H1 (cell line): ENCODE data around the gene TJP3. TPM values are rescaled to one million over a fixed set of nuclear protein-coding genes. Genes with fewer than 3 reads are reported as not detected.

Experiments
- CREB1 ChIP-seq: IDR thresholded peaks from 2 replicates; pipeline ENCODE4 v1.6.1; 2012; ENCODE audit warnings: inconsistent platforms
- POLR2A ChIP-seq, 2 experiments: IDR thresholded peaks; 1 replicate in 1 of 2; 2 replicates in 1 of 2; pipeline ENCODE4 v1.6.1; 2011; ENCODE audit warnings: low read depth in 2 of 2, low read length in 2 of 2, mild to moderate bottlenecking in 2 of 2; ENCODE audit errors: control extremely low read depth in 1 of 2
- polyA plus RNA-seq, 7 experiments: library from polyadenylated mRNA; depleted of rRNA in 3 of 7; stranded (reverse) in 5 of 7; unstranded in 2 of 7; fragments of >200 nt in 5 of 7; fragments of 200-250 nt in 2 of 7; gene quantifications; 1 replicate in 5 of 7; 2 replicates in 1 of 7; 4 replicates in 1 of 7; pipeline versions ENCODE4 v1.2.1 to v1.2.3, GENCODE V29; 2011 to 2013; ENCODE audit warnings: missing spikeins in 2 of 7, mixed read lengths in 2 of 7
- total RNA-seq: library from RNA; stranded (reverse); fragmentation: NEBNext Ultra II Directional; extraction: Animal tissue kit (Norgen Biotek cat#: 25700); gene quantifications from 2 replicates; pipeline ENCODE4 v1.2.1, GENCODE V29; 2021

The TJP3 gene
- total and polyA plus RNA-seq, 2 of the 8 experiments (the other 6 are each of a cell fraction or from before 2014, with no cell fraction given): 17.1 to 26.1 TPM

DNA sequence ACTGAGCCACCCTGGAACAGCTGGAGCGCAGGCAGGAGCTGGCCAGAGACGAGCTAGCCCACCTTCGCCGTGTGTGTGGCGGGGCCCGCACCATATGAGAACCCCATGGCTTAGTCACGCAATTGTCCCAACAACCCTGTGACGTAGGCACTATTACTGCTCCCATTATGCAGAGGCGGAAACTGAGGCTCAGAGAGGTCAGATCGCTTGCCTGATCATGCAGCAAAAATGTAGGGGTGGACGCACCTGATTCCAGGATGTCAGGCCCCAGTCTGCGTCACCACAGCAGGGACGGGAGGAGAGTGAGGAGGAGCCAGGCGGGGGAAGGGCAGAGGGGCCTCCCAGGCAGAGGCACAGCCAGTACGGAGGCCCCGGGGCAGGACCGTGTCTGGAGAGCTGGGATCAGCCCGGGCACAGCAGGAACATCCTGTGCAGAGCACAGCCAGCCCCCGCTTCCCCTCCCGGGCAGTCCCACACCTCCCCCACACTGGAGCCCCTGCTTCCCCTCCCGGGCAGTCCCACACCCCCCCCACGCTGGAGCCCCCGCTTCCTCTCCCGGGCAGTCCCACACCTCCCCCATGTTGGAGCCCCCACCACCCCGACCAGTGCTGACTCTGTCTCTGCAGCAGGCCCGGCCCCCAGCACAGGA is 24.7 kb upstream of the TJP3 start (continued):
- TF ChIP-seq CREB1: peak; percentile 62; the same call in 1 of the 2 replicates
- TF ChIP-seq POLR2A (IDR thresholded peaks at IDR 0.05; ENCODE audit: control extremely low read depth in 1 of 2, low read depth in 2 of 2, low read length in 2 of 2): no peak
